Measurements from ENCODE around the gene ZNF808. TPM values are rescaled to one million over a fixed set of nuclear protein-coding genes. Genes with fewer than 3 reads are reported as not detected.
A peak's percentile ranks its signal among the peaks of the same experiment; 100 is the strongest.

The ZNF808 gene
- total and polyA plus RNA-seq, 9 of the 15 experiments (the other 6 are each of a cell fraction or from before 2014, with no cell fraction given): 3.1 to 20.1 (median 10.9) TPM

- TF ChIP-seq NR2F6 (CRISPR knock-in tag; IDR thresholded peaks at IDR 0.05) (no peak), ARHGAP35 (IDR thresholded peaks at IDR 0.05; ENCODE audit: partially characterized antibody) (no peak), AFF1 (IDR thresholded peaks at IDR 0.05; ENCODE audit: low read depth in 1 of 2, partially characterized antibody in 2 of 2) (no peak), ZNF354B (CRISPR knock-in tag; IDR thresholded peaks at IDR 0.05) (no peak), ZNF583 (CRISPR knock-in tag; IDR thresholded peaks at IDR 0.05) (no peak), NFE2 (IDR thresholded peaks at IDR 0.05; ENCODE audit: low read depth) (no peak), SAP30 (IDR thresholded peaks at IDR 0.05; ENCODE audit: borderline replicate concordance, insufficient read depth, low read depth, low read length, poor library complexity, severe bottlenecking) (peak; percentile 49), ZNF780A (CRISPR knock-in tag; IDR thresholded peaks at IDR 0.05) (no peak), GTF2E2 (tag; IDR thresholded peaks at IDR 0.05) (no peak), NFXL1 (CRISPR knock-in tag; IDR thresholded peaks at IDR 0.05) (no peak), RBBP5 (IDR thresholded peaks at IDR 0.05; ENCODE audit: borderline replicate concordance, insufficient read depth, low read length, poor library complexity, severe bottlenecking) (peak; percentile 42), POLR2A (conservative IDR thresholded peaks at IDR 0.05) (peak; percentile 85), SMAD1 (IDR thresholded peaks at IDR 0.05; ENCODE audit: low read depth, low read length, partially characterized antibody) (peak; percentile 44)
- TF ChIP-seq, protein P1, sequence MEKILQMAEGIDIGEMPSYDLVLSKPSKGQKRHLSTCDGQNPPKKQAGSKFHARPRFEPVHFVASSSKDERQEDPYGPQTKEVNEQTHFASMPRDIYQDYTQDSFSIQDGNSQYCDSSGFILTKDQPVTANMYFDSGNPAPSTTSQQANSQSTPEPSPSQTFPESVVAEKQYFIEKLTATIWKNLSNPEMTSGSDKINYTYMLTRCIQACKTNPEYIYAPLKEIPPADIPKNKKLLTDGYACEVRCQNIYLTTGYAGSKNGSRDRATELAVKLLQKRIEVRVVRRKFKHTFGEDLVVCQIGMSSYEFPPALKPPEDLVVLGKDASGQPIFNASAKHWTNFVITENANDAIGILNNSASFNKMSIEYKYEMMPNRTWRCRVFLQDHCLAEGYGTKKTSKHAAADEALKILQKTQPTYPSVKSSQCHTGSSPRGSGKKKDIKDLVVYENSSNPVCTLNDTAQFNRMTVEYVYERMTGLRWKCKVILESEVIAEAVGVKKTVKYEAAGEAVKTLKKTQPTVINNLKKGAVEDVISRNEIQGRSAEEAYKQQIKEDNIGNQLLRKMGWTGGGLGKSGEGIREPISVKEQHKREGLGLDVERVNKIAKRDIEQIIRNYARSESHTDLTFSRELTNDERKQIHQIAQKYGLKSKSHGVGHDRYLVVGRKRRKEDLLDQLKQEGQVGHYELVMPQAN (IDR thresholded peaks at IDR 0.05; ENCODE audit: borderline replicate concordance): no peak
- TF ChIP-seq, protein P2, sequence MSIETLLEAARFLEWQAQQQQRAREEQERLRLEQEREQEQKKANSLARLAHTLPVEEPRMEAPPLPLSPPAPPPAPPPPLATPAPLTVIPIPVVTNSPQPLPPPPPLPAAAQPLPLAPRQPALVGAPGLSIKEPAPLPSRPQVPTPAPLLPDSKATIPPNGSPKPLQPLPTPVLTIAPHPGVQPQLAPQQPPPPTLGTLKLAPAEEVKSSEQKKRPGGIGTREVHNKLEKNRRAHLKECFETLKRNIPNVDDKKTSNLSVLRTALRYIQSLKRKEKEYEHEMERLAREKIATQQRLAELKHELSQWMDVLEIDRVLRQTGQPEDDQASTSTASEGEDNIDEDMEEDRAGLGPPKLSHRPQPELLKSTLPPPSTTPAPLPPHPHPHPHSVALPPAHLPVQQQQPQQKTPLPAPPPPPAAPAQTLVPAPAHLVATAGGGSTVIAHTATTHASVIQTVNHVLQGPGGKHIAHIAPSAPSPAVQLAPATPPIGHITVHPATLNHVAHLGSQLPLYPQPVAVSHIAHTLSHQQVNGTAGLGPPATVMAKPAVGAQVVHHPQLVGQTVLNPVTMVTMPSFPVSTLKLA (conservative IDR thresholded peaks at IDR 0.05): peak in 1 of 2 experiments; percentile 47; a peak in 2 of 4 replicates
Measured at GRCh38 chr19:52601025-52601973, 73.8 kb downstream of the ZNF808 start (continued).
